Measurements from ENCODE around the gene CSMD2.

GRCh38 chr1:34066981-34067603 is 97.9 kb downstream of the CSMD2 start:
- TF ChIP-seq CTCF (IDR thresholded peaks at IDR 0.05), result no peak
- TF ChIP-seq POLR2A (IDR thresholded peaks at IDR 0.05), result no peak

Data from sigmoid colon (tissue), 3 donors.